AG08395 (cell line): ENCODE results near the gene PLEKHA7.

ENCODE experiments used
- DNase-seq: peaks from one replicate; pipeline ENCODE4 v3.0.0; 2012; ENCODE audit warnings: mixed read lengths, low spot score

Gene PLEKHA7

DNA sequence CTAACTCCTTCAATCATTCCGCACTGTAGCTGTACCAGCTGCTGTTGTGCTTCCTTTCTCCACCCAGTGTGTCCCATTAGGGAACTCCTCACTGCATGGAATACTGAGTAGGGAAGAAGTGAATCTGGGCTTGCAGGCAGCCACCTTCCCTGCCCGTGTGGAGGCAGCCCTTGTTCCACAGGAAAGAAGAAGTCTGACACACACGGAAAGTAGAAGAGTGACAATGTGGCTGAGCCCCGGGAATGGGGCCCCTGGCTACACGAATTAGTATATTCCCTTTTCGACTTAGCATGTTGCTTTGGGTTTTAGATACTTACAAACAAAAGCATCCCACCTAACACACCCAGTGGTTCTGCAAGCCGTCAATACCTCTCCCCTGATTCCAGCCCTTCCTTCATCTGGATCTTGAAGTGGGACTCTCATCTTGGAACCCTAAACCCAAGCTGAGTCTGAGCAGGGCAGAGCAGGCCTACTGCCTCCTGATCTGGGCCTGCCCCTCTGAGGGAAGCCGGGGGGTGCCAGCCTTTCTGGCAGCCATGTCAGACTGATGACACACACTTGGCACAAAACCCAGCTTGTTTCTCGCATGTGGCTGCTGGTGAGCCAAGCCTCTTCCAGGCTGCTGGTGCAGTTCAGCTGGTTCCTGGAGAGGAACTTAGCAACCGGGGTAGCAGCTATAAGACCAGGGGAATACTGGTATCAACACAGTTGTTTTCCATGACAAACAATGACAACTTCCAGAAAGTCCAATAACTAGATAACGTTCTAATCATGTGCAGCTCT is 204.1 kb downstream of the PLEKHA7 start:
- DNase-seq = peak; percentile 80

DNA sequence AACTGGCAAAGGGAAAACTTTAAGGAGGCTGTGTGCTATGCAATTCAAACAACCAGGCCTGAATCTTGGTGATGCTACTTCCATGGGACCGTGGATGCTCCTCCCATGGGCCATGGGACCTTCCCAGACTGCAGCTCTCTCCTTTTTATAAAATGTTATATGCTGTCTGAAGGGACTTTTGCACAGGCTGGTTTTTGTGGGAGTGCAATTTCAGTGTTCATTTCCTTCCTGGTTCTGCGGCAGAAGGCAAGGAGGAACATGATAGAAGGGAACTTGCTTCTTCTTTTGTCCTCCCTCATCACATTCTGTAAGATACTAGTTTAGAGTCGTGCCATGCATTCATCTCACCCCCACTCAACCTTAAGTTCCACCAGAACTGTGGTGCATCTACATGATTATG is 206.9 kb downstream of the PLEKHA7 start:
- DNase-seq = no peak

- no peak for DNase-seq
These were observed 207.4 kb downstream of the PLEKHA7 start for GRCh38 chr11:16806791-16807190.

DNA sequence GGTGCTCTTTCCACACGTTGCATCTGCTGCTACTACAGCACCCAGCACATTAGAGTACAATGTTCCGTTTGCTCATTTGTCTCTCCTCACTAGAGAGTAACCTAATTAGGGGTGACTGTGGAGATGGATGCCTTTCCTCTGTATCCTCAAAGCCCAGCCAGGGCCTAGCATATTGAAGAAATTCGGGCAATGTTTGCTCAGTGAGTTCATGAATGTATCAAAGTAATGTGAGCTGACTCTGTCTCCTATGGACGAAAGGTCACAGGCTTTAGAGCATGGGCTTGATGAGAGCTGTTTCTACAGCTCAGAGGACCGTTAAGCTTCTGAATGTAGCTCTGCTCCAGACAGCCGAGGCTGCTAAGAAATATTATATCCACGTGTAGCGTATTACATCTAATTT is 208.3 kb downstream of the PLEKHA7 start:
- no peak for DNase-seq

DNA sequence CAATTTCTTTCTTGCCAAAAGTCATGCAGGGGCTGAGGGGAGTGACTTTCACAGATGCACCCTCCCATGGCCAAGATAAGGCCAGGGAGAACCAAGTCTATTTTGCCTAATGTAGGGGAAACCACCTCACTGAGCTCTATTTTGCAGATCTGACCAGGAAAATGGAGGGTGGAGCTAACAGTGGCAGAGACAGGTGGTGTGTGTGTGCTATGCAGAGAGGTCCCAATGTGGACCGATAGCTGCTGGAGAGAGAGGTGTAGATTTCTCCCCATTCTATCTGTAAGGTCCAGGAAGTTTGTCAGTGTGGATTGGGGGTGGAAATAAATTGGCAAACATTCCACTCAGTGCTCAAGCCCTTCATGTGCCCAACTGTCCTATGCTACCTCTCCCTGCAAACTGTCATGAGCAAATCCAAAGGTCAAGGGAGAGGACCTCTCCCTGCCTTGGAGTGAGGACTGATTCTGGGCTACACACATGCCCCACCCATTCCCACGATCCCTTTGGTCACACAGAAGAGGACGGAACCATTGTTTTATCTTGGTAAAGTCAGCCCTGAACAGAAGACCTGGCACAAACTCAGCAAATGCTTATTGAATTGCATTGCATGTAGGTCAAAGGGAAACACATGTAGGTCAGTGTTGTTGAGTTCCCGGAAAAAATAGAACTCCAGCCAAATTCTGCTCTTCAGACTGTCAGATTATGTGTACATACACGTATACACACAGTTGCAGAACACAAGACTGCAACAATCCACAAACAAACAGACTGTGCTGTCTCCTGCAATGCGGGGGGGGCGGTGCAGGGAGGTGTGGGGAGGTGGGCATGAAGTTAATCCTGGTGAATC is 209.9 kb downstream of the PLEKHA7 start:
- DNase-seq = no peak

DNA sequence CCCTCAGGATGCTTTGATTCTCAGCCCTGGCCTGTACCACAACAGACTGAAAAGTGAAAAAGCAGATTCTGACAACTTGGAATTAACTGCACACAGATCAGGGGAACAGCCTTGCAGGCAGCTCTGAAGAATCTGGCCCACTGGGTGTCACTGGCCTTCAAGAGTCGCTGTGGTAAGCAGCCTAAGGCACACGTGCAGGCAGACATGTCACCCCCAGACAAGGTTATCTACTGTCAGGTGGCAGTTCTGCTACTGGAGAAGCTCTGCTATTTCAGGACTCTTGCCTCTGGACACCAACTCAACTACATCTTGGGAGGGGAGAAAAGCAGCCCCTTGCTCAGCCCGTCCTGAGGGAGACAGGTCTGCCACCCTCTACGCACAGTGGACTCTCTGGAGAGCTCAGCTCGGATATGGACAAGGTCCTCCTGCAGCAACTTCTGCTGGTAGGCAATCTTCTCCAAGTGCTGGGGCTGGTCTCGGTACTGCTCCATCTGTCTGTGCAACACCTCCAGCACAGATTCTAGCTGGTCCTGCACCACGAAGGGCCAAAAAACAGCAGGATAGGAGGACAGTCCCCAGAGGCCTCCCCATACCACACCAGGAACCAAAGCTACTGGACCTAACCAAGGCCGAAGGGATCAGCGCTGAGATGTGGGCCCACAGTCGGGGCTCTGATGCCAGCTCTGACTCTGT is 212.8 kb downstream of the PLEKHA7 start:
- DNase-seq = no peak

DNA sequence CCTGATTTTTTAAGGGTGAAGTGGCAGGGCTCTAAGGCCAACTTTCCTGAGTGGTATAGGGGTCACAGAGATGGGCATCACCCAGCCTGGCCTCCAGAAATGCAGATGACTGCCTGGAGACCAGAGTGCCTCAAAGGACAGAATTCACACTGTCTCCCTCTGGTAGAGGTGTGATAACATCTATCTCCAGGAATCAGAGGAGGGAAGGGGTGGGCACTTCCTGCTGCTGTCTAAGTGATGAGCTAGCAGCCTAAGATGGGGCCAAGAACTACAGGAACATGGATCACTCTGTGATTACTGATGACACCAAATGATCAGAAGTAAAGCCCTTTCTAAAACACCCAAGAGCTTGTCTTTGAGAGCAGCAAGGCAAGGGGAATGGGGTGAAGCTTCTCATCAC is 213.8 kb downstream of the PLEKHA7 start:
- no peak for DNase-seq

DNA sequence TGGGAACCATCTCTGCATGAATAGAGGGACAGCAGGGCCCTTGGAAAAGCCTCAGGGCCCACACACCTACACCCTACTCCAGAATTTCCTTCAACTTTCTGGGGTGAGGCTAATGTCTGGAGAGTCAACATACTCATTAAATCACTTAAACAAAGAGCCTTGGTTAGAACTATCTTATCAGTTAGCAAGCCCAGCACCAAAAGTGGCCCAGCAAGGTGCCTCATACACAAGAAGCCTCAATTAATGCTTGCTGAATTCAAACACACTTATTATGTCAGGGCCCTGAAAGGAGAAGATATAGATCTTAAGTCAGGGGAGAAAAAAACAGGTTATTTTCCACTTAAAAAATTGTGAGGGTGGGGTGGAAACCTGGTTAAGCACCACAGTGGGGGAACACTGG is 214.3 kb downstream of the PLEKHA7 start:
- no peak for DNase-seq

- no peak for DNase-seq
These were observed 215.0 kb downstream of the PLEKHA7 start for GRCh38 chr11:16799221-16799620.

- no peak for DNase-seq
These were observed 216.4 kb downstream of the PLEKHA7 start for GRCh38 chr11:16797776-16798175.

GRCh38 chr11:16796311-16796710 is 217.9 kb downstream of the PLEKHA7 start:
- no peak for DNase-seq

DNA sequence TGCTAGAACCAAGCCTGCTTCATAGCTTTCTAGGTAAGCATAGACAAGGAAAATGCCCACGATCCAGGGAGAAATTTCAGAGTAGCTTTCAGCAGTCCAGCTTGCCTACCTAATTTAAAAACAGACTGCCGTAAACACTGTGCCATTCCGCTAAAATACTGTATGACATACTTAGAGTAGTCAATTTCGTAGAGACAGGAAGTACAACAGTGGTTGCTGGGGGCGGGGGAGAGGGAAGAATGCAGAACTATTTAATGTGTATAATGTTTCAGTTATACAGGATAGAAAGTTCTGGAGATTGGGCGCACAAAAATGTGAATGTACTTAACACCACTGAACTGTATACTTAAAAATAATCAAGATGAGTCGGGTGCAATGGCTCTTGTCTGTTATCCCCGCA is 219.1 kb downstream of the PLEKHA7 start:
- no peak for DNase-seq

DNA sequence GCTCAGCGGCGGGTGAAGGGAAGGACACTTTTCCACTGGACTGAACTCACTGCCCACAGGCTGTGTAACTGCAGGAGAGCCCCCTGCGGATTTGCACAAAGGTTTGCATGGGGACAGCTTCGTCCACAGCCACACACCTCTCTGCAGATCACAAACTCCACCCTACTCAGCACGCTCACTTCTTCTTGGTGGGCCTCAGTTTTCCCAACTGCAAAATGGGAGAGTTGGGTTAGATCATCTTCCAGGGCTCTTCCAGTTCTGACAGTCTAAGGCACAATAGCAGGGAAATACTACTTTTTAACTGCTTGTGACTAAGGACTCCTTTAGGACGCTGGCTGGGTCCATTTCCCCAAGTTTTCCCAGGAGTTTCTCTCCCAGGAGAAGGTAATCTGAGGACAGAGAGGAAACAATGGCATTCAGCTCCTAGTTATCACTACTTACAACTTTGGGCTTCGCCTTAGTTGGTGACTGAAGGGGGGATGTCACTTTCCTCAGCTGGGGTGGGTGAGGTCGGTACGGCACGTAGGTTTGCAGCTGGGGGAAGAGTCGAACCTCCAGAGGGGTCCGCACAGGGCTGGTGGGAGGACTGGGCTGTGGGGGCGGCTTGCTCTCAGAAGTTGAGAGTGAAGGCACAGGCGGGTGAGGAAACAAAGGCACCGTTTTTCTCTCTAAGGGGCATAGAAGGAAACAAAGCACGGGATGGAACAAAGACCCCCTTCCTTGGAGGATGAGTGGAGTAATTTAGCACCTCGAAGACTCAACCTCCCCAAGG is 220.0 kb downstream of the PLEKHA7 start:
- DNase-seq = no peak

DNA sequence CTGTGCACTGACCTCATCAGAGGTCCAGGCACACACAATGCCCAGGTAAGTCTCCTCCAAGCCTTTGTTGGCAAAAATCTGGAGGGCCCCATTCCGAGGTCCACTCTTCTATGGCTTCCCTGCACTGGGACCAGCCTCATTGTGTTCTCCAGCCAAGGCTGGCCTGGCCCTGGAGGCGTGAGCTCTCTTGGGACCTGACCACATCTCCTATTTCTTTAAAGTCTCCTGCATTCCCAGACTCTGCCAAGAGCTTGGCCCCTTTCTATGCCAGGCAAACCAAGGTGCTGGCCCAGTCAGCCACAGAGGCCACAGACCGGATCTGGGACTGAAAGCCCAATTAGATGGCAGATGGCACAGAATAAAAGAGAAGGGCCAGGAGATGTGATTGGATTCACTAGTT is 220.7 kb downstream of the PLEKHA7 start:
- no peak for DNase-seq

DNA sequence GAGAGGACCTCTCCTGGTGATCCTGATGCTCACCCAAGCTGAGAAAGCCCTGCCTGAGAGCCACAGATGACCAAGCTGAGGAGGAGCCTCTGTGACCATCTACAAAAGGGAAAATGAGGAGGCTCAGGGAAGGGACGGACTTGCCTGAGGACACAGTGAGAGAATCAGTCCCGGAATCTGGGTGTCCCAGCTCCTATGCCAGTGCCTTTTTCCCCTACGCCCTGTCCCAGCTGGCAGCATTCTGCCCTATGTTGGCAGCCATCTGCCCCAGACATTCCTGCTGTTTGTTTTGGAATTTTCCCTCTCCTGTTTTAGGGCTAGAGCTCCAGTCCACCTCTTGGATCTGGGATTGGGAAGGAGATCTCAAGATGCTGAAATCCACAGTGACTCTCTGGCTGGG is 221.2 kb downstream of the PLEKHA7 start:
- no peak for DNase-seq

DNA sequence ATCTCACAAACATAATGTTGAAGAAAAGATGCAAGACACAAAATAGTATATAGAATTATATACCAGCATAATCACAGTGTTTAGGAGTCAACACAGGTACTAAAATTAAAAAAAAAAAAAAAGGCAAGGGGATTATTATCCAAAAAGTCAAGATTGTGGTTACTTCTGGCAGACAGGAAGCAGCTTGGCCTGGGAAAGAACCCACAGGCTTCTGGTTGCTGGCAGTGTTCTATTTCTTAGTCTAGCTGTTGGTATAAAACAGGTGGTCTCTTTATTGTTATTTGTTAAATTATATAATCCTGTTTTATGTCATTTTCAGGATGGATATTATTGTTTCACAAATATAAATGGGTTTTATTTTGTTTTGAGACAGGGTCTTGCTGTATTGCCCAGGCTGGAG is 221.8 kb downstream of the PLEKHA7 start:
- peak; percentile 28 for DNase-seq

DNA sequence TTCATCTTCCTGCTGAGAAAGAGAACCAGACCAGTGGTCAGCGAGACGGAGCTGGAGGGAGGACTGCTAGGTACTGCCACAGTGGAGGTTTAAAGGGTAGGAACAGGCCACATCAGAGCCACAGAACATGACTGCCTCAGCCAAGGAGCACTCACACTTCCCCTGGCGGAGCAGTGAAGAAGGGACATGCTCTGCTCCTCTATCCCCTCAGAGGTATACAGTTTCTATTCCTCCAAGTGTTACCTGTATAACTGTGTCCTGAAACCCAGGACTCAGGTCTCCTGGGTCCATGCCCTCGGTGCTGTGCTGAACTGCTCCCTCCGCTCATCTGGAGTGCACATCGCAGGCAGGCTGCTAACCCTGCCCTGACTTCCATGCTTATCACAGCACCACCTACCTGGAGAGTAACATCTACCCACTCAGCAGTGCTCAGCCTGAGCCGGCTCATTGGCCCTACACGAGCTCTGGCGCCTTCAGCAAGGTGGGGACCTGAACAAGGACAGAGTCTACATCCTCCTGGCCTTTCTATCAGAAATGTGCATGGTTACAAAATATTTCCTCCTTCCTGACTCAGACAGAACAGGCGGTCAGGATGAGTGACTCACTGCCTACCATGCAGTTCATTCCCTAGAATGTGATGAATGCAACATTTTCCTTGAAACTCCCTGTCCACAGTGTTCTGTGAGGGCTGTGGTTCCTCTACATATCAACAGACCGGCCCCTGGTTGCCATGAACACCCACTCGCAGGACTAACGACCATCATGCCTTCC is 222.8 kb downstream of the PLEKHA7 start:
- peak; percentile 95 for DNase-seq

GRCh38 chr11:16790486-16791190 is 223.6 kb downstream of the PLEKHA7 start:
- no peak for DNase-seq

GRCh38 chr11:16789560-16790485 is 224.4 kb downstream of the PLEKHA7 start:
- no peak for DNase-seq

GRCh38 chr11:16789063-16789420 is 225.2 kb downstream of the PLEKHA7 start:
- DNase-seq = no peak
